Embryonic facial prominence (tissue), 1 donor: ENCODE results near the gene SFMBT2.

Source experiments
- DNase-seq: peaks from one replicate; pipeline ENCODE4 v3.0.0-alpha.2; 2016; ENCODE audit errors: extremely low spot score

Gene SFMBT2

GRCh38 chr10:7298495-7298894 lies 112.3 kb downstream of the SFMBT2 start:
- DNase-seq, result no peak

- DNase-seq, result no peak
Measured at GRCh38 chr10:7297094-7297493, 113.7 kb downstream of the SFMBT2 start.

GRCh38 chr10:7296648-7297047 lies 114.2 kb downstream of the SFMBT2 start:
- no peak for DNase-seq

GRCh38 chr10:7296076-7296475 lies 114.8 kb downstream of the SFMBT2 start:
- DNase-seq, result no peak

GRCh38 chr10:7293378-7293920 lies 117.4 kb downstream of the SFMBT2 start:
- no peak for DNase-seq

GRCh38 chr10:7291487-7292270 lies 119.2 kb downstream of the SFMBT2 start:
- no peak for DNase-seq

- no peak for DNase-seq
Measured at GRCh38 chr10:7288060-7288690, 122.7 kb downstream of the SFMBT2 start.

GRCh38 chr10:7287377-7287776 lies 123.5 kb downstream of the SFMBT2 start:
- DNase-seq, result no peak

- no peak for DNase-seq
Measured at GRCh38 chr10:7285522-7286322, 125.1 kb downstream of the SFMBT2 start.

GRCh38 chr10:7283246-7283645 lies 127.6 kb downstream of the SFMBT2 start:
- no peak for DNase-seq

- DNase-seq, result no peak
Measured at GRCh38 chr10:7282457-7282856, 128.4 kb downstream of the SFMBT2 start.

- DNase-seq, result no peak
Measured at GRCh38 chr10:7281429-7281828, 129.4 kb downstream of the SFMBT2 start.

GRCh38 chr10:7279303-7279702 lies 131.5 kb downstream of the SFMBT2 start:
- no peak for DNase-seq

GRCh38 chr10:7277867-7278266 lies 133.0 kb downstream of the SFMBT2 start:
- DNase-seq, result no peak

GRCh38 chr10:7277432-7277831 lies 133.4 kb downstream of the SFMBT2 start:
- no peak for DNase-seq

GRCh38 chr10:7275761-7276440 lies 134.9 kb downstream of the SFMBT2 start:
- DNase-seq, result no peak

GRCh38 chr10:7274293-7274692 lies 136.5 kb downstream of the SFMBT2 start:
- DNase-seq, result no peak

- no peak for DNase-seq
Measured at GRCh38 chr10:7272008-7272407, 138.8 kb downstream of the SFMBT2 start.

GRCh38 chr10:7269988-7270387 lies 140.8 kb downstream of the SFMBT2 start:
- no peak for DNase-seq

GRCh38 chr10:7267142-7267541 lies 143.7 kb downstream of the SFMBT2 start:
- DNase-seq, result no peak

- DNase-seq, result no peak
Measured at GRCh38 chr10:7265396-7266123, 145.3 kb downstream of the SFMBT2 start.
